GM21360 (cell line): ENCODE data around the gene LRRC1.
"Not testable (repeated sequence)": the region's sequence is repeated elsewhere in the genome, so short reads cannot be mapped to it uniquely, and the experiment has no call there.

Experiments used
- ATAC-seq: cut with Tn5 transposase; IDR thresholded peaks from one replicate; pipeline ENCODE4 v1.9.1; 2021; ENCODE audit warnings: mild to moderate bottlenecking, moderate library complexity; ENCODE audit not compliant: unreplicated experiment

LRRC1 gene

GRCh38 chr6:53794720-53795339 lies at the start of gene LRRC1:
TSS of gene LRRC1 (plus strand) at chr6:53795005. CDS start at chr6:53795257, 252 bp downstream.
- ATAC-seq = peak; percentile 70

GRCh38 chr6:53746442-53747103 lies 48.2 kb upstream of the LRRC1 start:
- no peak for ATAC-seq

GRCh38 chr6:53750052-53750650 lies 44.7 kb upstream of the LRRC1 start:
- ATAC-seq = no peak

GRCh38 chr6:53751417-53751816 lies 43.4 kb upstream of the LRRC1 start:
- no peak for ATAC-seq

DNA sequence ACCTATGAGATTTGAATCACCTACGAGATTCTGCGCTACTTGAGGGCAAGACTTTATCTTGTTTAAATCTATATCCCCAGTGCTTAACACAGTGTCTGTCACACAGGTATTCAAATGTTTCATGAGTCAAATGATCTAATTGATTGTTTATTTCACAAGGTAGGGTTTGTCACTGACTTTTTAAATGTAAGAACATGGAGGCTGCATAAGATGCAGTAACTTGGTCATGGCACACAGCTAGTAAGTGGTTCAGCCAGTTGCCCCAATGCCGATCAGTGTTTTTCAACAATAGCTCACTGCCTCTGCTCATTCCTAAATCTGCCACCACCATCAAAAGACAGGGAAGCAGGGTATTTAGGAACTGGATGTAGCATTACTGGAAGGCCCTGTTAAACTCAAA lies 42.4 kb upstream of the LRRC1 start:
- ATAC-seq = no peak

GRCh38 chr6:53752856-53753255 lies 41.9 kb upstream of the LRRC1 start:
- no peak for ATAC-seq

DNA sequence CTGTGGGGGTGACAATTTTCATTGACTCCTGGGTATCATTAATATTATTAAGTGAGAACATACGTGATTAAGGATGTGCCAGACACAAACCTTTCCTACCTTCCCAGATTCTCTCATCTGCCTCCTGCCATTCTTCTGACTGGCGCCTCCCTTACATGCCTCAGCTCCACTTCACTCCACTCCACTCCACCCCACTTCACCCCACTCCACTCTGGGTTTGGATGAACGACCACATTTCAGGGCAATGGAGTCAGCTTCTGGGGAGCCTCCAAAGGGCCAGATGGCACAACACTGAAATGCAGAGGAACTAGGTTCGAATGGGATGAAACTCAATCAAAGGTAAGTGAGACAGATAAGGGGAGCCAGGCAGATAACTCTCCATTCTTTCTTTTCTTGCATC lies 40.5 kb upstream of the LRRC1 start:
- no peak for ATAC-seq

DNA sequence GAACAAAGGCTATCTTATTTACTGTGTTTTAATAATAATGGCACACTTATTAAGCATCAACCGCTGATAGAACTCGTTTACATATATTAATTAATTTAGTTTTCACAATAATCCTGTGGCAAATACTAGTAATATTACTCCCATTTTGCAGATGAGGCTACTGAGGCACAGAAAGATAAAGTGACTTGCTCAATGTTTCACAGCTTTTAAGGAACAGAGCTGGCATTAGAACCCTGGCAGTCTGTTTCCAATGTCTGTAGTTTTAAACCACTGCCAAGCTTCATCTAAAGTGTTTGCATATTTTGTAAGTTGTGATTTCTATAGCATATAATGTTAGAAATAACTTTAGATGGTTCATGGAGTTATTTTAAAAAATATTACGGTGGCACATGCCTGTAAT lies 38.4 kb upstream of the LRRC1 start:
- ATAC-seq = no peak

DNA sequence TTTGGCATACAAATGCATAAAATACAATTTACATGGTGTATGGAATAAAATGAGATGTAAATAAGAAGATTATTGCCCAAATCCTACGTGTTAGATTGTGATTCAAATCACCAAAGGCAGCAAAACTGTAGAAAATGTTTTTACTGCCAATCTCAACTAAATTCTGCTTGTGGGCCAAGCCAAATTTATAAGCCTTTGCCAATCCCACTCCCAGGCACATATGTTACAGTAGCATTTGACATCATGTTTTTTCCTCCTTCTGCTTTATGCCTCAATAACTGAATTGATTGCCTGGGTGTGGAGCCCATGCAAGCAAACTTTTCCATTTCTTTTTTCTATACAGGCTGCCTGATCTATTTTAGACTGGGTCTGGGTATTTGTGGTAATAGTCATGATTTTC lies 36.3 kb upstream of the LRRC1 start:
- ATAC-seq = no peak

- ATAC-seq = no peak
These were observed 33.8 kb upstream of the LRRC1 start for GRCh38 chr6:53761036-53761435.

DNA sequence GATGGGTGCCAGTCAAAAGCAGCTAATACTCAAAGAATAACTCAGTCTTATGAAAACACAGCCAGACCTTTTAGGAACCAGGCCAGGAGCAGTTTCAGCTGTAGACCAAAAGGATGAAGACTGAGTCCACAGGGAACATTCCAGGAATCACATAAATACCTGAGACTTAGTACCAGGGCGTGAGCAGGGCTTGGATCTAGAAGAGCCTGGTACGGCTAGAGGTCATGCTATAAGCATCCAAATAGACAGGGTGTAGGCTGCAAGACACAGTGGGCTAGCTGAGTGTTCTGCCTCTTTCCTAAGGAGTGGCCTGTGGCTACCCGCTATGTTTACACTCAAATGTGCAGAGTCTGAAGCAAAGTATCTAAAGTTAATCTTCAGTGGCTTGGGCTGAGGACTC lies 29.5 kb upstream of the LRRC1 start:
- no peak for ATAC-seq

DNA sequence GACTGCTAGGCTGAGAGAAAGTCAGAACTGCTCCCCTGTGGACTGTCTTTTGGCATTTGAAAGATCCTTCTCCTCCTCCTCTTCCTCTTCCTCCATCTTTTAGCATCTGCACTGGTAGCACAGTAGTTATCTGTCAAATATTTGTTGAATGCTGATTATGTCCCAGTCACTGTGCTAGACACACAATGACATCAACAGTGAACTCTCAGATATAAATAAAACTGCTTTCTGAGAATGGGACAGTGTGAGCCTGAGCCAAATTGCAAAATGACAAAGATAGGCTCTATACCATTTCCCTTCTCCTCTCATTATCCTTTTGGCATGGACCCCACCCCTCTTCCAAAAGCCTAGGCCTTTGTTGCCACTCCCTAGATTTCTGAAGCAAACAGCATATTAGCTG lies 27.9 kb upstream of the LRRC1 start:
- no peak for ATAC-seq

- ATAC-seq = no peak
These were observed 26.9 kb upstream of the LRRC1 start for GRCh38 chr6:53767941-53768340.

DNA sequence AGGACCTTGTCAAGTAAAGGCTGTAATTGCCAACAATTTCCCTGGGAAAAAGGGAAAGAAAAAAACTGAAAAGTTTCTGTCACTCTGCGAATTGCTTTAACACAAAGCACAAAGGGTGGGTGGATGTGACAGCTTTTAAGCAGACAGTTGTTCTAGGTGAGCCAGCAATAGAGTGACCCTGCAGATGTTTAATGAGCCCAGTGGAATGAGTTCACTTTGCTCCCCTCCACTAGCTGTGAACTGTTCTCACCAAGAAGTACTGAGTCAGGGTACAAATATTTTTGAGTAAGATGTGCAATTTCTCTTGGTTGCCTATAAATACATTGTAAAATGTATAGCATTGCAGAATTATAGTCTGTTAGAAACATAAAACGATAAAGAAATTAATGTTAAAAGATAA lies 26.2 kb upstream of the LRRC1 start:
- ATAC-seq = no peak

- no peak for ATAC-seq
These were observed 24.0 kb upstream of the LRRC1 start for GRCh38 chr6:53770780-53771249.

GRCh38 chr6:53771785-53772624 lies 22.8 kb upstream of the LRRC1 start:
- no peak for ATAC-seq

GRCh38 chr6:53773044-53773696 lies 21.6 kb upstream of the LRRC1 start:
- ATAC-seq = no peak

- ATAC-seq = not testable (repeated sequence)
These were observed 18.7 kb upstream of the LRRC1 start for GRCh38 chr6:53776152-53776551.

- not testable (repeated sequence) for ATAC-seq
These were observed 9.8 kb upstream of the LRRC1 start for GRCh38 chr6:53784991-53785390.

DNA sequence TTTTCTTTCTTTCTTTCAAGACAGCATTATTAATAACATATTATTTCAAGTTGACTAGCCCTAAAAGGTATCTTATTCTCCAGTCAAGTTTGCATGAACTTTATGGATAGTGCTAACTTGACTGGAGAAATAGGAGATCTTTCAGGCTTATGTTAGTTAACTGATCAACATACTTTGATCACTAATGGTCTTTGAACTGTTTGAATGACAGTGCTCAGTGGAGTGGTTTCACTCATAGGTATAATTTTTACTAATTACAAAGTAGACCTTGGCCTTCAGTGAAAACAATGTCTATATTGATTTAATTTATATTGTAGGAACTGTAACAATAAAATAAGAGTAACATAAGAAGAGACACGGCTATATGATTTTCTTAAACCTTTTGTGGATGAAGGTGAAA lies 8.0 kb upstream of the LRRC1 start:
- no peak for ATAC-seq

GRCh38 chr6:53790886-53791285 lies 3.9 kb upstream of the LRRC1 start:
- no peak for ATAC-seq
